Right kidney (tissue), 9 donors: ENCODE results near the gene CCDC184.
"Not testable (repeated sequence)": the region's sequence is repeated elsewhere in the genome, so short reads cannot be mapped to it uniquely, and the experiment has no call there.

Experiments used
- DNase-seq: peaks from one replicate; pipeline ENCODE4 v3.0.0-alpha.2; 2016
- long read RNA-seq, 8 donors: transcript quantifications; one replicate each; lab custom pipeline, GENCODE V29; 2026

The CCDC184 gene
- long read RNA-seq, donor 1 = 0 reads
- long read RNA-seq, donor 2, partial matches to known transcripts = 0 of 1 reads
- long read RNA-seq, donor 2, other reads (novel, unspliced or antisense) = 0 of 1 reads
- long read RNA-seq, donor 3 = 0 reads
- long read RNA-seq, donor 4 = 0 reads
- long read RNA-seq, donor 5, partial matches to known transcripts = 0 of 1 reads
- long read RNA-seq, donor 5, other reads (novel, unspliced or antisense) = 0 of 1 reads
- long read RNA-seq, donor 6 = 0 reads
- long read RNA-seq, donor 7, partial matches to known transcripts = 0 of 2 reads
- long read RNA-seq, donor 7, other reads (novel, unspliced or antisense) = 0 of 2 reads
- long read RNA-seq, donor 8 = 0 reads

DNA sequence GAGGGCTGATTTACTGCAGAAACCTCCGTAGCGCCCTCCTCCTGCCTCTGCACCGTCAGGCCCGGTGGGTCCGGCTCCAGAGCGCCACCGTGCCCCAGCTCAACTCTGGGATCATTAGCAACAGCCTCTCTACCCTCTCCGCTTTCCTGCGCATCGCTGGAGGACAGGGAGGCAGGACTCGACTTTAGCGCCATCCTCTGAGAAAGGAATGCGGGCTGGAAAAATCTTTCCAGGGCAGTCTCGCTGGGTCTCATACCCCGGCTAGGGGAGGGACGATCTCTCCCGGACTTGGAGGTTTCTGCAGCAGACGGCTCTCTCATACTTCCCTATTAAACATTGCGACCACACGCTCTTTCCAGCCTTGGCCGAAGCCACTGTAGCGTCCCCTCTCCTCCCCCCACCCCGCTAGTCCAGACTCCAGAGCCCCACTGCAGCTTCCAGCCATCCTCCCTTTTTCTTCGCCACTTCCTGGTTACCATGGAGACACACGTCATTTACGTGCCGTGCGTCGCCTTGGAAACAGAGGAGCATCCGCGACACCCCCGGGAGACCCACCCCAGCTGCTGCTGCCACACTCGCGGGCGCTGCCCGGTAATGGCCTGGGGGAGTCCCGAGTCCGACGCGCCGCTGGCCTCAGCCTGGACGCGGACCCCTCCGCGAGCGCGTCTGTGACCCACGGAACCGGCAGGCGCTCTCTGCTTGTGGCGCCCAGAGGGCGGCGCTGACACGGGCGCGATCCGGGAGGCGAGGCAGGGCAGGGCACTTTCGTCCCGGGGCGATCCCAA is at the start of gene CCDC184:
TSS of gene CCDC184 (plus strand) at position 554 of the 785 bp plus-strand sequence. CDS start 479 bp downstream, outside the sequence.
- peak; percentile 84 for DNase-seq

DNA sequence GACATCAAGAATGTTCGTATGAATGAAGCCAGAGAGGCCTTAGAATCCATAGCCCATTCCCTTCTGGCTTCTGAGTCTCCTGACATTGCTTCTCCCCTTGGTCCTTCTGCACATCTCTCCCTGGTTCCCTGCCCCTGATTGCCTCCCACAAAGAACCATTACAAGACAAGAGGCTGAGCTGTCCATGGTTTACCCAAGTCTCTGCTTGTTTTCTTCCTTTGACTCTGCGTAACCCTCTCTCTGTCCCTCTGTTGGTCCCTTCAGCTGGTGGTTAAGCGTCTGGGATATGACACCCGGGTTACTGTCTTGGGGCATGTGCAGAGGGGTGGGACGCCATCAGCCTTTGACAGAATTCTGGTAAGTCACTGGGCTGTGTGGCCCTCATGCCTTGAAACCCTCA is 48.4 kb upstream of the CCDC184 start:
- DNase-seq = no peak

DNA sequence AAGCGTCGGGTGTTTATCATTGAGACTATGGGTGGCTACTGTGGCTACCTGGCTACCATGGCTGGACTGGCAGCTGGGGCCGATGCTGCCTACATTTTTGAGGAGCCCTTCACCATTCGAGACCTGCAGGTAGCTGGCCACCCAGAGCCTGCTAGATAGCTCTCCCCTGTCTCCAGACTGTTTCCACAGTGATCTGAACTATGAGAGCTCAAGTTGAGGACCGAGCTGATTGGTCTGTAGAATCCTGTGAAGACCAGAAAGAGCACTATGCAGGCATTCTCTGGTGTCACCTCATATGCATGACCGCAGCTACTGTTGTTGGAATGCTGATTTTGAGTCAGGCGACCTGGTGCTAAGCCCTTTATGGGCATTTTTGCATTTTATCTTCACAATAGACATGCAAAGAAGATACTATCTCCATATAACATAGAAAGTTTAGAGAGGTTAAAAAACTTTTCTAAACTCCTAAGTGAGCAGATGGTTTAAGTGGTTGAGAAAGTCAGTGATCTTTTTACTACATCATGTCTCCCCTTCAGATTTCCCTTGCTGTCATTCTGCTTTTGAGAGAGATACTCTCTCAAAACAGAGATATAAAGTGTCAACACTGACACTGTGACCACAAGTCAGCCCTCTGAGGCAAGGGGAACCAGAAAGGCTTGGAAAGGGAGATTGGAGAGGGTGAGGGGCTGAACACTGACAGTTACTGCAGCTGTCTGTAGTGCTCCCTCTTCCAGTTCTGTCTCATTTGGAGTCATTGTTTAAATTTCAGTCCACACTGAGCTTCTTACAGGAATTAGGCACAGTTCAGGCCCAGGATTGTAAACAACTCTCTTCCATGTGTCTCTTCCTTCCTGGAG is 40.4 kb upstream of the CCDC184 start:
- no peak for DNase-seq

DNA sequence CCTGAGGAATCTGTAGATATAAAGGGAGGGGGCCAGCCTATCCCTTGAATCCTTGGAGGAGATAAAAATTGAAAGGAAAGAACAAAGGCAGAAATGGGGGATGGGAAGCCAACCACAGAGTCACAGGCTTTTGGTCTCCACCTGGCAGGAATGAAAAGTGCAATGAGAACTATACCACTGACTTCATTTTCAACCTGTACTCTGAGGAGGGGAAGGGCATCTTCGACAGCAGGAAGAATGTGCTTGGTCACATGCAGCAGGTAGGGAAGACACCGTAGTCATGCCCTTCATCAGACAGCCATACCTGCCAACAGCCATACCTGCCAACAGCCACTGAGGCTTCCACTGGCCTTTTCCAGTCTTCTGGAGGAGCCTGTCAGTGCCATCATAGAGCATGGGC is 39.5 kb upstream of the CCDC184 start:
- no peak for DNase-seq

DNA sequence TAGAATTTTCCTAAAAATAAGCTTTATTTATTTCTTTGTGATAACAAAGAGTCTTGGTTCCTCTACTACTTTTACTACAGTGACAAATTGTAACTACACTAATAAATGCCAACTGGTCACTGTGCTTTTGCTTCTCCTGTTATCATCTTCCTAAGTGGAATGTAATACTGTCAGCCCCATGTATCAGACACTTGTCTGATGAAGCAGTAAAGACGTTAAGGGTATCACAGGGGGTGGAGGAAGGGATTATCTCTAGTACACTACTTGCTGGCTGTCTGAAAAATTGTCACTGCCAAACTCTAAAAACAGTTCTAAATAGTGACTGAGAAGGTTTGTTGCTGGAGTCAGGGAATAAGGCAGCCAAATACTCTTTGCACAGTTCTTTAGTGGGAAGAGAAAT is 37.5 kb upstream of the CCDC184 start:
- DNase-seq = no peak

DNA sequence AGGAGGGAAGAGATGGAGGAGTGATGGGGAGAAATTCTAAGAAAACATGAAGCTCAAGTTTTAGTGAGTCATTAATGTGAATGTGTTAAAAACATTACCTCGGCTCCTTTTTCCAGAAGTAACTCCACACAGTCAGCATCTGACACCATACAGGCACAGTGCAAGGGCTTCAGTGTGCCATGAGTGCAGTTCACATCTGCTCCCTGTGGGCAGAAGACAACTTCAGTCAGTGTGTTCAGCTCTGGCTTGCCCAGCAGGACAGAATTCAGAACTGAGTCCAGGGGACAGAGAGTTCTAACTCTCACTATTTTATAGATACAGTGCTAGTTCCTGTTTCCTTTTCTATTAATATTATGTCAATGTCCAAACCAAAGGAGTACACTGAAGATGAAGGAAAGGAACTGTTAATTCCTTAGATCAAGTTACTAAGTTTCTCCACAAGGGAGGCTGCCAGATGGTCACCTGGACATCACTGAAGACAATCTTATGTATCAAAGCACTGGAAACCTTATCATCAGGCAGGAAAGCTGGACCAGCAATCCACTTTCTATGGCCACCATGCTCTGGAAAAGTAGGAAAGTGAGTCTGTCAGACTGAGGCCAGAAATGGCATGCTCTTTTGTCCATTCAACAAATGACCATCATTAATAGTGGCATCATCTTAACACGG is 32.2 kb upstream of the CCDC184 start:
- no peak for DNase-seq

DNA sequence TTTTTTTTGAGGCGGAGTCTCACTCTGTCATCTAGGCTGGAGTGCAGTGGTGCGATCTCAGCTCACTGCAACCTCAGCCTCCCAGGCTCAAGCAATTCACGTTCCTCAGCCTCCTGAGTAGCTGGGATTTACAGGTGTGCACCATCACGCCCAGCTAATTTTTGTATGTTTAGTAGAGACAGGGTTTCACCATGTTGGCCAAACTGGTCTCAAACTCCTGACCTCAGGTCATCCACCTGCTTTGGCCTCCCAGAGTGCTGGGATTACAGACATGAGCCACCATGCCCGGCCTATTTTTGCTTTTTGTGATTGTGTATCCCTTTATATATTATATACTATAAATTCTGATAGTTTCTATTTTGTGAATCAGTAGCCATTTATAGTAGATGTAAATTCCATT is 27.7 kb upstream of the CCDC184 start:
- not testable (repeated sequence) for DNase-seq

DNA sequence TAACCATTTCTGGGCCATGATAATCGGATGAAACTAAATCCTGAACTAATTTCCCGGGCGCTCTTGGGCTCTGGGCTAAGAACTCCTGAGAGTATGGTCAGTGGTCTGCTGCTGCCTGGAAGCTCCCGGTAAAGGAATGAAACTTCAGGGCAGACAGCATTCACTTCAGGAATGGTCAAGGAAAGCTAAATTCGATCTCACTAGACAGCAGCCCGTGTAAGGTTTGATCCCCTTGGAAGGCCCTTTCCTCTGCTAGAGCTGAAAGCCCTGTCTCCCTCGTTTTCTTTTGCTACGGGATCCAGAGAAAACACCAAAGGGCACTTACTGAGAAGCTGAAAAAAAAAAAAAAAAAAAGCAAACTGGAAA is 26.8 kb upstream of the CCDC184 start:
- peak; percentile 4 for DNase-seq

DNA sequence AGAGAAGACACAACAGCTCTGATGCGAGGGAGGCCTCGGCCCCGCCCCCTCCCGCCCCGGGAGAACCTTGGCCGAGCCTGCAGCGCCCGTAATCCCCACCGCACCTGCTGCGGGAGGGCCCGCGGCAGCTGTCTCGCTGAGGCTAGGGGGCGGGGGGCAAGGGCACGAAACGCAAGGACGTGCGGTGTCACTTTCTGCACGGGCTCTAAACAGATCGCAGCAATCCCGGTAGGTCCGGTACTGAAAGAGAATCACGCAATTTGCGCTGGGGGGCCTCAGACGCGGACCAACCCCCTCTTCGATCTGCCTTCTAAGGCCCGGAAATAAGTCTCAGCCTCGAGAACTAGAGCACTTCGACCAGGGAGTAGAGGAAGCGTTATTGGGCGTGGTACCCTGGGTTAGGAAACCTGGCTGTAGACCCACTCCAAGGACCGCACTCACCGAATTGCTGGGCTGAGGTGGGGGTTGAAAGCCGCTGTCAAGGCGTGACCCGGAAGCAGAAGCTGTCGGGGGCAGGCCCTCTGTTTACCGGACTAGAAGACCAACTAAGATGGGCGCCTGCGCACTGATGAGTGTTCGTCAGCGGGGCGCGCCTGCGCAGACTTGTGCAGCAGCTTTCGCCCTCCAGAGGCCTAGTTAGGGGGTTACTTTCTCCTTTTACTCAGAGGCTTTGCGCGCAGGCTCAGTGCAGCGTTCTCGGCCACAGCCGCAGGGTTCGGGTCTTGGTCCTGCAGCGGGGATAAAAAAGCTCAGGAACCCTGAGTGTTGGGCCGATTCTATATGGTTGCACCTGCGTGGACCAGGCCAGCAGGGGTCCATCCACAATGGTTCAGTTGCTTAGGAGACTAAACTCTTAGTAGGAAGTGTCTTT is 26.2 kb upstream of the CCDC184 start, which contains the start of gene ASB8:
TSS of gene ASB8 (minus strand) at position 498 of the 871 bp plus-strand sequence. CDS start 4,019 bp downstream, outside the sequence.
- DNase-seq = peak; percentile 89

DNA sequence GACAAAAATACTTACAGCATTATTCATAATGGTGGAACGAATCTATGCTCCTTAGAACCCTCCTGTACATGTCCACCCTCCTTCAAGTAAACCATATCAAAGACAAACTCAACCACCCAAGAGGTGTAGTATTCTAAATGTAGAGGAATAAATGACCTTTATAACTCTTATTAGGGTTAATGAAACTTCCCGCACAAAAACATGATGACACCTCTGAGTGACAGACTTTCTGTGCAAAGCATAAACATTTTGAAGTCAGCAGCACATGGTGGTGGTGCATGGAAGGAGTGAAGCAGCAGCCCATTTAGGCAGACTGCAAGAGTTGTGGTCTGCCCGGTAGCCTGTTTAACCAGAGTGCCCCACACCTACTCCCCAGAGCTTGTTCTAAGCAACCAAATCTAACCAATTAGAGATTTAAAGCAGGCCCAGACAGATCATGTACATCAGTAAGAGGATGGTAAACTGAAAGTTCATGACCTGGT is 25.5 kb upstream of the CCDC184 start:
- DNase-seq = peak; percentile 6

DNA sequence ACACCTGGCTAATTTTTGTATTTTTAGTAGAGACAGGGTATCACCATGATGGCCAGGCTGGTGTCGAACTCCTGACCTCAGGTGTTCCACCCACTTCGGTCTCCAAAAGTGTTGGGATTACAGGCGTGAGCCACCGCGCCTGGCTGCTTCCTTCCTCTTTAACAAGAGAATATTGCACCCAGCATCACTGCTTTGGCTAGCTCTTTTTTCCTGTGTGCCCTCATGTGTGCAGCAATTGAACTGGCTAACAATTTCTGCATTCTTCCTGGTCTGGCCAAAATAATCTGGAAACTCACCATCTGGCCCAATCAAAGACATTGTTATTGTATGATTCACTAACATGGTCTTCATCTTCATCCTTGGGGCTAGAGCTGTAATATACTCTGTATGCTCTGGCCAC is 23.4 kb upstream of the CCDC184 start:
- DNase-seq = no peak

DNA sequence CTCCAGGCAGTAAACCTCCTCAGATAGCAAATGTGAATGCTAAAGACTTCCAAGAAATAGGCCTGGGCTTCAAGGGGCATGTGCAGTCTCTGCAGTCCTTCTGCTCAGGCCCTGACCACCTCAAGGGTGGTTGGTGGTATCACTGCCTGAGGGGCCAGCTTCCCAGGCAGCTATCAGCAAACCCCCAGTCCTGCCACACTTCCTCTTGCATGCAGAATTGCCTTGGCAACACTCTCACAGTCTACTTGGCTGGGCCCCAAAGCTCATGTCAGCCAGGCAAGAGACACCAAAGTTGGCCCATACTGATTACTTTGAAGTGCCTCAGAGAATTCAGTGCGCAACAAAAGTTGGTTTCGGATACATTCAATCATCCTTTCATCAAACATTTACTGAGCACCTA is 22.6 kb upstream of the CCDC184 start:
- no peak for DNase-seq

DNA sequence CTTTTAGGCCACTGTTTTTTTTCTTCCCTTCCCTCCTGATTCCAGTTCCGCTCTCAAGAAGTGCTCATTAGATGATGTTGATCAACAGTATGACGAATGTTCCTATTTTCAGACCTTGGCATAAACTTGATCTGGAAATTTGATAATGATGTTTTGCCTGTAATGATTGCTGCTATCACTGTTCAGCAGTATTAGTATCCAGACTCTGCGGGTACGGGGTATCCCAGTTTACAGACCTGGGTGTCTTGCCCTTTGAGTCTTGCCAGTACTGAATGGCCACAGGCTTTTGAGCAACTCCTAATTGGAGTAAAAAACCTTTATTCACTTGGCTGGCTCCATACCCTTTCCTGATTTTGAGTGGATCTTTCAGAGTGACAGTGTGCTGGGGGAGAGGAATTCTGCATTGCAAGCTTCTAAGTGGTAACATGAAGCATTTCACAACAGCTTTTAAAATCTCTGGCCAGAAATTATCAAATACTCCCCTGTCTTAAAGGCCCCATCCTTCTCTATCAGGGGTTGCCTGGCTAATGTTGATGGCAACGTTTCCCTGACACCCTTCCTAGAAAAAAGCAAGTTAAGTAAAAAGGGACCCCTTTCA is 20.2 kb upstream of the CCDC184 start:
- DNase-seq = no peak

DNA sequence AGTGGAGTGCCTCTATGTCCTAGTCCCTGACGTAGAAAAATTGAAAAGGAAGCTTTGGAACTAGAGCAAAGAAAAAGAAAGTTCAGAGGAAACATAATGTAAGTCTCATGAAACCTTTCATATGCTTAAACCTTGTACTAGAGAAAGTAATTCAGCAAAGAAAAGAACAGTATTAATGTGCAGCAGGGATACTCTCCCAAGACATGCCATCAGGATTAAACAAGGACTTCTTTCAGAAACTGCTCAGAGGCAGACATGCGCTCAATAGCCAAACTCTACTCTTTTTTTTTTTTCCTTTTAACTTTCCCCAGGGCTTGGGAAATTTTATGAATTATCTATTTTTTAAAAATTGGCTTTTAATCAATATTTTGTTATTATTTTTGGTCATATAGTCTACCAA is 19.0 kb upstream of the CCDC184 start:
- no peak for DNase-seq

DNA sequence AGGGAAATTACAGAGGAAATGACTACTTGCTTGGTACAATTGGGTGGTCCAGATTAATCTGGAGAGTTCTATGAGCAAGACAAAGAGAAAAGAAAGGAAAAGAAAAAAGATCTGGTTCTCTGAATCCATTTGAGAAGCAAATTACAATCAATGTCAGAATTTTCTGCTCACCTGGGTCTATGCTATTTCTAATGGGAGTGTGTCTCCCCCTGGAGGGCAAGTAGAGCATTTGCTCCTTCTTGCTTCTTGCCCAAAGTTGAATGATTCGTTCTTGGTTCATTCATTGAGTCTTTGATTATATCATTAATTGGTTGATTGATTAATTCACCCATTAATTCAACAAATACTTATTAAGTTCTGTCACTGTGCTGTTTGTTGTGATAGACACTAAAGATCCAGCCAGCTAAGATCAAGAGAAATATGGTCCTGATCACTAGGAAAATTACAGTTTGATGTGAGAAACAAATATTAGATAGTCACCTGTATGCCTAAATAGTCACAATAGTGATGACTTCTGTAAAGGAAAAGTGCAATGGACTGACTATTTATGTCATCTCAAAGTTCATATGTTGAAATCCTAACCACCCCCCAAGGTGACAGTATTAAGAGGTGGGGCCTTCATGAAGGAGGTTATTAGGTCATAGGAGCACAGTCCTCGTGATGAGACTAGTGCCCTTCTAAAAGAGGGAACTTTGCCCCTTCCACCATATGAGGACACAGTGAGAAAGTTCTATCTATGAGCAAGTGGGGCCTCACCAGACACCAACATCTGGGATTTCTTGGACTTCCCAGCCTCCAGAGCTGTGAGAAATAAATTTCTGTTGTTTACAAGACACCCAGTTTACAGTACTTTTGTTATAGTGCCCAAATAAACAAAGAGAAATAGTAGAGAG is 18.1 kb upstream of the CCDC184 start:
- peak; percentile 13 for DNase-seq

DNA sequence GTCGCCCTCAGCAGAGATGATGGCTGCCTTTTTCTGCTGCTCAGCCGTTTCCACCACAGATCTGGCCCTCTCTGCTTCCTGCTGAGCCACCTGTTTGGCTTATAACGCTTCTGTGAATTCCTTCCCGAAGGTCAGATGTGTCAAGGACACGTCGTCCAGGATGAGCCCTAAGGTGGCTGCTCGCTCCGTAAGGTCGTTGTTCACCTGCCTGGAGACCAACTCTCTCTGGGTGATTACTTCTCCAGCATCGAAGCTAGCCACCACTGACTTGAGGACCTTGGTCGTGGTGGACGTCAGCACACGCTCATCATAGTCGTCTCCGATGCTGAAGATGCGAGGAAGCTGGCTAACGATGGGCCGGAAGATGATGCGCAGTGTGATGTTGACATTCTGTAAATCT is 14.4 kb upstream of the CCDC184 start:
- DNase-seq = no peak

DNA sequence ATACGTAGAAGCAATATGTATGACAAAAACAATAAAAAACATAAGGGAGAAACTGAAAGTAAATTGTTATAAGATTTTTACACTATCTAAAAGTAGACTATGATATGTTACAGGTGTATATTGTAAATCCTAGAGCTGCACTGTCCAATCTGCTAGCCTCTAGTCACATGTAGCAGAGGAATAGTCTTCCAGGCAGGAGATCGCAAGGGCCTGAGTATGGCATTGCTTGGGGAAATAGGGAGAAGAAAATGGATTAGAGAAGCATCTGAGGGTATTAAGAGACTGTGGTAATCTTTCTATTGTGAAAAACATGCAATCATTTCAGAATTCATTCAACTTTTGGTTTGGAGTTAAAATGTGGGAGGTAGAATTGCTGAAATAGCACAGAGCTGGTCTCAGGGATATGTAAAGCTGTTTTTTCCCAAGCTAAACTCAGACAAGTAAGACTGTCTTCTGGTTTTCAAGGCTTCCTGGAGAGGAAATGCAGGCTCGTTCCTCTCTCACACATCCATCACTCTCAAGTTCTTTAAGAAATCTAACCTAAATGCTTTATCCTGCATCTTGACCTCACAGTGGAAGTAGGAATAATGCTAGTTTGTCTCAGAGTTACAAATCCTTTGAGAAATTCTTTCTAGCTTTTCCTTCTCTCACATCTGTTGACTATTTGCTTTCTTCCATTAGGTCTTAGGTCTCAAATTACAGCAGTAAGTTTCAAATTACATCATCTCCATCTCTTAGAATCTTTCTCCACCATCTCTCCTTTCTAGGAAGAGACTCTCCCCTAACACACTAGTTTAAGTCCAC is 7.6 kb upstream of the CCDC184 start:
- DNase-seq = peak; percentile 38

DNA sequence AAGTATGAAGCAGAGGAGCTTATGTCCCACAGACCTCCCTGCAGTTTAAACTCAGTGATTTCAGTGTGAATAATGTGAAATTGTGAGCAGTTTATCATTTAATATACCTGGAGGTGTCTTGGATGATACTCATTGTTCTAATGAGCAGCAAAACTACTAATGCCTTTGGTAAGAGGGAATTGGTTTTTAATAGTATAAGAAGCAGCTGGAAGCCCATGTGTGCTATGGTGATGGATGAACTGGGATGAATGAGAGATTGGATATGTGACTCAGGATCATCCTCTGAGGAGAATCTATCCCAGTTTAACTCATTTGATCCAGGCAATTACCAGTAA is 7.1 kb upstream of the CCDC184 start:
- DNase-seq = no peak

DNA sequence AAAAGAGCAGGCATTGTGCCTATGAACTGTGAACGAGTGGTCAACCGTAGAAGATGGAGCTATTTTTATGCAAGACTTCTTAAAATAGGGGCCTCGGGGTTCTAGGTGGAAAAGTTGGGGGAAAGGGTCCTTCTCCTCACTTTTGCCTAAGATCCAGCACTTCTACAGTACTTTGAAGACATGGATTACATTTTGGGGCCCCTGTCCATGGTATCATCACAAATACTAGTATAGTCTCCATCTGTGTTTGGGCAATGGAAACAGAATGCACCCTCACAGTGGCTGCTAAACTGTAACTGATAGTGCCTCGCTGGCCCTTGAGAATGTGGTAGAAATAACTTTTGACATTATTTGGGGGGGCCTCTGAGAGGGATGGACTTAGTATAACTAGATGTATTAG is 5.5 kb upstream of the CCDC184 start:
- DNase-seq = no peak
